Calu3 (cell line): Measurements from ENCODE around the gene HPCAL4. TPM values are rescaled to one million over a fixed set of nuclear protein-coding genes. Genes with fewer than 3 reads are reported as not detected.
A peak's percentile ranks its signal among the peaks of the same experiment; 100 is the strongest.

Experiments
- BruUV-seq: library from RNA; stranded (reverse); fragments of 400-500 nt; replicated peaks from 2 replicates; lab custom pipeline; 2021; lab: Mats Ljungman, UMichigan
- CTCF ChIA-PET: fragments of 300-600 bp; sonication (Branson Sonifier 250); formaldehyde crosslinking; loops from one replicate; lab custom pipeline; 2022; ENCODE audit warnings: antibody characterized with exemption; lab: Charles Lee
- DNase-seq: peaks from one replicate; pipeline ENCODE4 v3.0.0; 2022
- H3K27ac Mint-ChIP-seq: one replicate; pipeline ENCODE4 v1.8.0; 2022; ENCODE audit warnings: mixed read lengths; ENCODE audit not compliant: unreplicated experiment
- H3K27me3 Mint-ChIP-seq: one replicate; pipeline ENCODE4 v1.8.0; 2022; ENCODE audit warnings: mixed read lengths; ENCODE audit not compliant: unreplicated experiment
- H3K36me3 Mint-ChIP-seq: one replicate; pipeline ENCODE4 v1.8.0; 2022; ENCODE audit warnings: mild to moderate bottlenecking, moderate library complexity, mixed read lengths; ENCODE audit not compliant: insufficient read depth, unreplicated experiment
- H3K4me1 Mint-ChIP-seq: one replicate; pipeline ENCODE4 v1.8.0; 2022; ENCODE audit warnings: mild to moderate bottlenecking, low read depth, mixed read lengths; ENCODE audit not compliant: unreplicated experiment
- H3K4me3 Mint-ChIP-seq: one replicate; pipeline ENCODE4 v1.8.0; 2022; ENCODE audit warnings: mild to moderate bottlenecking, low read depth, moderate library complexity, mixed read lengths; ENCODE audit not compliant: unreplicated experiment
- H3K9me3 Mint-ChIP-seq: one replicate; pipeline ENCODE4 v1.8.0; 2022; ENCODE audit warnings: low read depth, mixed read lengths; ENCODE audit not compliant: unreplicated experiment
- CTCF ChIP-seq: fragments of 200-600 bp; IDR thresholded peaks from one replicate; pipeline ENCODE4 v1.8.0; 2022; ENCODE audit warnings: antibody characterized with exemption; ENCODE audit not compliant: unreplicated experiment
- intact Hi-C: fragments of 100-400 bp; cut with micrococcal nuclease; formaldehyde crosslinking; loops from one replicate; pipeline ENCODE4 v1.10.0; 2022; ENCODE audit not compliant: unreplicated experiment
- total RNA-seq: library from RNA; stranded (reverse); gene quantifications from 2 replicates; pipeline ENCODE4 v1.2.3, GENCODE V29; 2022

The HPCAL4 gene
- total RNA-seq, 1 experiment from 2014 or later, result not detected

DNA sequence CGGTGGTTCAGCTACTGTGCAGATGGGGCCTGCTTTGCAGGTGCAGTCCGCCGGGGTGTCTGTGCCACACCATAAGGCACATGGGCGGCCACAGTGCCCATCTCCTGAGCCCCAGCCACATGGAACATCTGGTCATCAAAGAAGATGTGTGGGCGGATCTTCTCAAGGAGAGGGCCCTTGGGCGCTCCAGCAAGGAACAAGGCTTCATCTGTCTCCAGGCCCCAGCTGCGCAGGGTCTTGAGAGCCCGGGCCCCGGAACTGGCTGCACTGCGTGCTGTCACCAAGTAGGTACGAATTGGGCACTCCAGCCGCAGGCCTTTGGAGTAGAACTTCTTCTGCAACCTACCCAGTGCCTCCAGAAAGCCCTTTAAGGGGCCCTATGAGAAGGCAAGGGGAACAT lies 32.1 kb downstream of the HPCAL4 start:
- no peaks in the 10 kb centered on the region for H3K4me1 Mint-ChIP-seq
- no peak overlapping the region for H3K27ac Mint-ChIP-seq
- no TSS peak for BruUV-seq
- CTCF ChIA-PET, result interaction anchor here (1.5 to 2.4 kb wide), 5 partner anchors 9 to 53 kb away, joined by 4 to 38 read pairs (median 7); partner anchors contain the start of genes HPCAL4 and NT5C1A
- peaks cover 83% of the 10 kb centered on the region for H3K27me3 Mint-ChIP-seq
- no peak overlapping the region for H3K4me3 Mint-ChIP-seq
- intact Hi-C loops, result no loop called here
- DNase-seq, result no peak
- no peaks in the 10 kb centered on the region for H3K9me3 Mint-ChIP-seq
- no peak for TF ChIP-seq CTCF
- no peaks in the 10 kb centered on the region for H3K36me3 Mint-ChIP-seq

DNA sequence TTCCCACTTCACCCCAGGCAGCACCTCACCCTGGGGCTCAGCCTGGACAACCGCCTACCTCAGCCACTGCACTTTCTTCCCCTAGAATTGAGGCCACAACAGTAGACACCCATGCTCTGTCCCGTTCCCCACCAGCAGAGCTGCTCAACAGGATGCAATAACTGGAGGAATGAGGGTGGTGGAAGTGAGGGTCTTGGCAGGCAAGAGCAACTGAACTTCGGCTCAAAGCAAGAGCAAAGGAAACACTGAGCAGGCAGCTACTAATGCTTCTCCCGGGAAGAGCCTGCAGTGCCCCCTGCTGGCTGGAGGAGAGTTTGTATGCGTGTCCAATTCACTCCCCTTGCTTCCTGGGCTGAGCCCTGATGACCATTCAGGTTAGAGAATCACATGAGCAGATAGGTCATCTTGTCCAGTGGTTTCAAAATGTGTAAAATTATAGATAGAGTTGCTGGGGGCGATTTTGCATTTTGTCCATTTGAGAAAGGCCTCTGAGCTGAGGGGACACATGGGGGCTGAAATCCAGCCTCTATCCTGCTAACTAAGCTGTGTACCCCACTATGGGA lies 33.2 kb downstream of the HPCAL4 start:
- CTCF ChIA-PET, result interaction anchor here (1.0 to 2.4 kb wide), 6 partner anchors 10 to 559 kb away, joined by 3 to 38 read pairs (median 6); partner anchors contain the start of genes HPCAL4 and NT5C1A
- H3K36me3 Mint-ChIP-seq, result no peaks in the 10 kb centered on the region
- no peak overlapping the region for H3K27ac Mint-ChIP-seq
- H3K27me3 Mint-ChIP-seq, result peaks cover 81% of the 10 kb centered on the region
- no peak overlapping the region for H3K4me3 Mint-ChIP-seq
- no TSS peak for BruUV-seq
- intact Hi-C loops, result no loop called here
- TF ChIP-seq CTCF, result peak; percentile 75
- no peaks in the 10 kb centered on the region for H3K9me3 Mint-ChIP-seq
- peak; percentile 66 for DNase-seq
- H3K4me1 Mint-ChIP-seq, result no peaks in the 10 kb centered on the region

- Mint-ChIP-seq H3K9me3 (no peaks in the 10 kb centered on the region), H3K4me1 (no peaks in the 10 kb centered on the region), H3K36me3 (no peaks in the 10 kb centered on the region), H3K27me3 (peaks cover 75% of the 10 kb centered on the region), H3K4me3 (no peak overlapping the region), H3K27ac (no peak overlapping the region)
- intact Hi-C loops, result no loop called here
- CTCF ChIA-PET, result interaction anchor here (1.0 to 2.4 kb wide), 6 partner anchors 10 to 559 kb away, joined by 3 to 38 read pairs (median 6); partner anchors contain the start of genes HPCAL4 and NT5C1A
- no TSS peak for BruUV-seq
- TF ChIP-seq CTCF, result no peak
- DNase-seq, result no peak
Measured at GRCh38 chr1:39657402-39657801, 33.8 kb downstream of the HPCAL4 start.

DNA sequence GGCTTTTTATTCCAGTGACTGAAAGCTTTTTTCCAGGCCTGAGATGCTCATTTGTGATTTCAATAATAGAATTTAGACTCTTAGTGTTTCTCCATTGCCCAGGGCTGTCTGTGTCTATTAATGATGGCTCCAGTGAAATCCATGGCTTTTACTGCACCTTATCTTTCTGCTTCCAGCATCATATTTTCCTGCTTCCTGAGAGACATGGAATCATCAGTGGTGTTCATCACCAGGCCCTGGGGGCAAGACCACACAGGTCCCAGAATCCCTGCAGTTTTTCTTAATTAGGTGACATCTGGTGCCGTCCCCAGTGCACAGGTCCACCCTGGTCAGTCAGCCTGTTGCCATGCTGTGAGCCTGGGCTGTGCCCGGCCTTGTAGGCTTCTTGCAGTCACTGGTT lies 34.8 kb downstream of the HPCAL4 start:
- no peaks in the 10 kb centered on the region for H3K36me3 Mint-ChIP-seq
- H3K27me3 Mint-ChIP-seq, result peaks cover 67% of the 10 kb centered on the region
- intact Hi-C loops, result no loop called here
- CTCF ChIA-PET, result no interaction called here
- H3K27ac Mint-ChIP-seq, result no peak overlapping the region
- H3K4me1 Mint-ChIP-seq, result no peaks in the 10 kb centered on the region
- no peaks in the 10 kb centered on the region for H3K9me3 Mint-ChIP-seq
- no TSS peak for BruUV-seq
- DNase-seq, result no peak
- no peak overlapping the region for H3K4me3 Mint-ChIP-seq
- TF ChIP-seq CTCF, result no peak
